GM18858 (cell line): ENCODE results near the gene SHISA3.

ENCODE experiments used
- ATAC-seq: cut with Tn5 transposase; IDR thresholded peaks from one replicate; pipeline ENCODE4 v1.9.1; 2021; ENCODE audit not compliant: unreplicated experiment

SHISA3 gene

DNA sequence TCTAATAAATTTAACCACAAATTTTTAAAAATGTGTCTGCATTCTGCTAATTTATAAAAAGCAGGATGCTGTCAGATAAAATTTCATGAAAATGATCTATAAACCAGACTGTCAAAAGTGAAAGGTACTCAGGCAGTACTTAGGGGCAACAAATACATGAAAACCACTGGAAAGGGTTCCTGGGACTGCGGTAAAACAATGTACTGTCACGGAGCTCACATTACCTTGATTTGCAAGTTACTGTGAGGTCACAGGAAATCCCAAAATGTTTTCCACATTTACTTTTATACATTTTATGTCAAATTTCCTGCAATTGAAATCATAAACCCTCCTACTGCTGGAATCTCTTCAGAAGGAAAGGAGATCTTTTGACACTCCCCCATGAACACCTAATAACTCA lies 45.3 kb downstream of the SHISA3 start:
- no peak for ATAC-seq

- no peak for ATAC-seq
These were observed 47.8 kb downstream of the SHISA3 start for GRCh38 chr4:42445038-42445437.

GRCh38 chr4:42446823-42447222 lies 49.5 kb downstream of the SHISA3 start:
- no peak for ATAC-seq
